HG02610 (cell line): ENCODE measurements around the gene MARCHF3.

Source experiments
- ATAC-seq: cut with Tn5 transposase; IDR thresholded peaks from one replicate; pipeline ENCODE4 v1.9.1; 2021; ENCODE audit warnings: mild to moderate bottlenecking, moderate library complexity; ENCODE audit not compliant: unreplicated experiment

MARCHF3 gene

DNA sequence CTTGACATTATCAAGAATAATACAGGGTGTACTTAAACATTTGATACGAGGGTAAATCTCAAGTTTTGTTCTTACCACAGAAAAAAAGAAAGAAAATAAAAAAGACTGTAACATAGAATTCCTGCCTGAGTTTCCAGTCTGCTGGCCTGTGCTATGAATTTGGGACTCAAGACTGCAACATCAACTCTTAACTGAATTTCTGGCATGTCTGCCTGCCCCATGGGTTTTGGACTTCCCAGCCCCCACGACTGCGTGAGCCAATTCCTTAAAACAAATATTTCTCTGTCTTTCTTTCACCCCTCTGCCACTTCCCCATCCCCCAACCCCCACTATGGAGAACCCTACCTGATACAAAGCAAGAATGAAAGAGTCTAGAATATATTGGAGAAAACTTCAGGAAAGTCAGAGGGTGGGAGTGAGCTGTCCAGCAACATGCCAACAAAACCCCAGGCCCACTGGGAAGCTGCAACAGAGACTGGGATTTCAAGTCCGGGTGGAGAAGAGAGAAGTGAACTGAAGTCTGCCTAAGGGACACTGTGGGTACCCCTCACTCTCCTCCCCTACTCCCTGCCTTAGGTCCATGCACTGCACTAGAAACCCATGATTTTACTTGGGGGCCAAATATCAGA, 43.0 kb downstream of the MARCHF3 start:
- ATAC-seq = peak; percentile 5

DNA sequence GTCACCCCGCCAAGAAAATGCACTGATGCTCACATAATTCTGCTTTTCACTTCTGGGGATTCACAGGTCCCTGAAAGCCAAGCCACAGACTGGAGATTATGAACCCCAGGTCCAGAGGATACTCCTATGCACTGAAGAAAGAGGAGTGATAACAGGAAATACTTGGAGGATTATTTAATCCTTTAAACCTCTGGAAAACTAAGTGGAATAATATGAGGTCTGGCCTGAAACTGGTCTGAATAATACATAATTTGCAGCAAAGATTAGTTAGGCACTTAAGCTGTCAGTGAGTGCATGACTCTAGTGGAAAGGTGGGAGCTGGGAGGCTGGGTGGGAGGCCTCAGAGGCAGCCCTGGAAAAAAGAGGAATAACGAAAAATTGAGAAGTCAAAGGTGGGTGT, 45.7 kb downstream of the MARCHF3 start:
- ATAC-seq = no peak

GRCh38 chr5:126983874-126984266, 46.5 kb downstream of the MARCHF3 start:
- ATAC-seq = no peak

- ATAC-seq = no peak
These were observed 47.2 kb downstream of the MARCHF3 start for GRCh38 chr5:126982926-126983873.

- no peak for ATAC-seq
These were observed 48.2 kb downstream of the MARCHF3 start for GRCh38 chr5:126982202-126982601.

DNA sequence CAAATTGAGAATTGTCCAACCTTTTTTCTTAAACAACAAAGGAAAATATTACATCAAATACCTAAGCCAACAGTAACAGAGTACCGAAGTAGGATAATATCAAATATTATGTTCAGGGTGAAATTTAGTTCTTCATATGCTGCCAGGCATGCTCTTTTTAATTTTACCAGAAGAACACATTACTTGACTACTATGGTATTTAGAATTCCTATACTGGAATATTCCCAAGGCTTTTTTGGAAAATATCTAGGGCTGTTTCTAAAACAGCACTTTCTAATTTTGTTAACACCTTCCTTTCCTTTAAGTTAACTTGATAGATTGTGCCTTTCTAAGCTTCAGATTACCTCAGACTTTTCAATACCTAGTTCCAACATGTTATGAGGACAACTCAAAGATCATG, 48.7 kb downstream of the MARCHF3 start:
- ATAC-seq = no peak

DNA sequence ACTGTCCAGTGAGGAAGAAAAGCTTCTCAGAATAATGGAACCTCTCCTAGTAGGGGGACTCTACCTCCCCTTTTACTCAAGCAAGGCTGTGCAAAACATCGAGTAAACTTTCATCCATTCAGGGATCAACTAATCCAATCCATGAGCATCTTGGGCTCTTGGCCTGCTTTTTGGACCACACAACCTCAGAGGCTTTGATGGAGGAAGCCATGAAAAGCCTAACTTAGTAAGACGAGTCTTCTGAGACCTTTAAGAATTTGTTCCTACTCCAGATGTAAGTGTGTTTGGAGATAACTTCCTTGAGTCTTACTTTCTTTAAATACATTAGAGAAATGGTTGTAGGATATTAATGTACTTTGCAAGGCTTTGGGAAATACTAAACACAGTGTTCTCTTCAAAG, 49.1 kb downstream of the MARCHF3 start:
- ATAC-seq = no peak

DNA sequence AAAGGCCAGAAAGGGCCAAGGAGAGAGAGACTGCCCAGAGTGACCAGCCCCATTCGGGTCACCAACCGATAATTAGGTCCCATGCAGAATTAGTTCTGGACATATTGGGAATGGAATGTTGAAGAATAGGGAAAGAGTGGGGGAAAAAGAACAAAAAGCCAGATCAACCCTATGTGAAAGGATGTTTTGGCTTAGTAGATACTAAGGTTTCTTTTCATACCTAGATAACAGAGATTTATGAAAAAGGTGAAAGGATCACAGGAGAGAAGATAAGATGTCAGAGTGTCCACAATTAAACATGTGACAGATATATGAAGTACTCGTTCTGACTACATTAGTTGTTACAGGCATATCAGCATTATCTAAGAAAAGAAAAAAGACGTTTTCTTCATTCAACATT, 52.1 kb downstream of the MARCHF3 start:
- no peak for ATAC-seq

- ATAC-seq = no peak
These were observed 53.7 kb downstream of the MARCHF3 start for GRCh38 chr5:126976520-126977172.

- no peak for ATAC-seq
These were observed 54.6 kb downstream of the MARCHF3 start for GRCh38 chr5:126975796-126976195.

- no peak for ATAC-seq
These were observed 57.2 kb downstream of the MARCHF3 start for GRCh38 chr5:126973193-126973592.

DNA sequence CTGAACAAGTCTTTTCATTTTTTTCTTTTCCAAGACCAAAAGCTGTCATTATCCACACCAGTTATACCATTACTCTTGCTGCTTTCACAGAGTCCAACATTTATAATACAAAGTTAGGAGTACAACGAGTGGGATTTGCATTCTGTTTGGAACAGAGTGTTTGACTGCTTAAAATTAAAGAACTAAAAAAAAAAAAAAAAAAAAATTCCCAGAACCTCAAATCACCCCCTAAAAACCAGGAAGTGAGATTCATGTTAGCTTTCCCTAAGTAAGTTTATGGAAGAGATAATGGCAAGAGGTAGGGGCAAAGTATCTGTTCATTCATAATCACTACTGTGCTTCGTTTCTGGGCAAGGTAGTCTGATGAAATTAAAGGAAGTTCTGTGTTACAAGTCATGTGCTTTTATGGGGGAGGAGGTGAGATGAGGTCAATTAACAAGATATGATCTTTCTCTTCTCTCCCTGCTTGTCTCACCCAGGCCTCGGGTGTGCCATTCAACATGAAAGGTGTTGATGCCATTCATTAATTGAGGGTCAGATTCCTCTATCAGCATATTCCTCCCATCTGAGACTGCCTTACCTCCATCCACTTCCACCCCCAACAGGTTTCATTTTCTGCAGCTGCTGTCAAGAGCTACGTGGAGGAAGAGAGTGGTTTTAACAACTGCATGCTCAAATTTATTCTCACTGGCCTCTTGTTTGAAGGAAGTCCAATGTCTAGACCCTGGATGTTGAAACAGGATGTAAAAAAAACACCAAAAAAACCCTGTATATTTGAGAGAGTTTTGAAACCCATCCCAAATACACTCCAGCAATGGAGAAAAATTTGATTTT, 58.1 kb downstream of the MARCHF3 start:
- ATAC-seq = peak; percentile 73

GRCh38 chr5:126971455-126972031, 58.8 kb downstream of the MARCHF3 start:
- ATAC-seq = no peak

- ATAC-seq = no peak
These were observed 59.8 kb downstream of the MARCHF3 start for GRCh38 chr5:126970517-126971017.

GRCh38 chr5:126969548-126969947, 60.8 kb downstream of the MARCHF3 start:
- ATAC-seq = peak; percentile 29

DNA sequence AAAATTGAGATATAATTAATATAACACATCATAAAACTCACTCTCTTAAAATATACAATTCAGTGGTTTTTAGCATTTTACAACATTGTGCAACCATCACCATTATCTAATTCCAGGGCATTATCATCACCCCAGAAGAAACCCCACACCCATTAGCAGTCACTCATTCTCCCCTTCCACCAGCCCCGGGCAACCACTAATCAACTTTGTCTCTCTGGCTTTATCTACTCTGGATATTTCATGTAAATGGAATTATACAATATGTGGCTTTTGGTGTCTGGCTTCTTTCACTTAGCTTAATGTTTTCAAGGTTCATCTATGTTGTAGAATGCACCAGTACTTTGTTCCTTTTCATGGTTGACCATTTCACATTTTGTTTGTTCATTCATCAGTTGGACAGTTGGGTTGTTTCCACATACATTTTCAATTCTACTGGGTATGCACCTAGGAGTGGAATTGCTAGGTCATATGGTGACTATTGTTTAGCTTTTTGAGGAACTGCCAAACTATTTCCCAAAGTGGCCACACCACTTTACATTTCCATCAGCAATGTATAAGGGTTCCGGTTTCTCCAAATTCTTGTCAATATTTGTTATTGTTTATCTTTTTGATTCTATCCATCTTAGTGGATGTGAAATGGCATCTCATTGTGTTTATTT, 62.4 kb downstream of the MARCHF3 start:
- no peak for ATAC-seq

DNA sequence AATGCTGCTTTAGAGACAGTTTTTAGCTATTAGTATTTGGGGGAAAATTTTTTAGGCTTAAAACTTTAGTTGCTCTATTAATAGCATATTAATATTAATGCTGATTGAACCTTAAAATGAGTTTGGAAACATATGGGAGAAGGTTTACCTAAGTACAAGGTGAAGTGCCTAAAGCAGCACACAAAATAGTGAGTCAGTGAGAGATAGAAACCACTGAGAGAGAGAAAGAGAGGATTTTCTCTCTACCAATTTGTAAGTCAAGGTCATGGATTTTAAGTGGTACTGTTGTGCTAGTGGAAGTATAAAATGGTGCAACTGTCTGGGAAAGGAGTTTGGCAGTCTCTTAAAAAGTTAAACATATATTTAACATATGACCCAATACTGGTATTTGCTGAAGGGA, 64.9 kb downstream of the MARCHF3 start:
- ATAC-seq = peak; percentile 7

DNA sequence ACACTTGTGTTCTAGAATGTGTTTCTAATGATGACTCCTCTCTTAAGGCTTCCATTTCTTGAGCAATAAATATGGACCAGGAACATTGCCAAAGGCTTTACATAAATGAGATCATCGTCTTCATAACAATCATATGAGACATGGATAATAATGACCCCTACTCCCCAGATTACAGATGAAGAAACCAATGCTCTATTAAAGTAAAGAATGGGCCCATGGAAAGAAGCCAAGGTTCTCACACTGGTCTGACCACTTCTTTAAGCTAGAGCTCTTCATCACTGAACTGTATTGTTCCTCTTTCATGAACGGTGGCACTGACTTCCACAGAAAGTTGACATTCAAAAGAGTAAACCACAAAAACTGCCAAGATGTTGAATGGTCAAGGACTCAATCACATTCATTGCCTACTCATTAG, 65.3 kb downstream of the MARCHF3 start:
- ATAC-seq = peak; percentile 47

DNA sequence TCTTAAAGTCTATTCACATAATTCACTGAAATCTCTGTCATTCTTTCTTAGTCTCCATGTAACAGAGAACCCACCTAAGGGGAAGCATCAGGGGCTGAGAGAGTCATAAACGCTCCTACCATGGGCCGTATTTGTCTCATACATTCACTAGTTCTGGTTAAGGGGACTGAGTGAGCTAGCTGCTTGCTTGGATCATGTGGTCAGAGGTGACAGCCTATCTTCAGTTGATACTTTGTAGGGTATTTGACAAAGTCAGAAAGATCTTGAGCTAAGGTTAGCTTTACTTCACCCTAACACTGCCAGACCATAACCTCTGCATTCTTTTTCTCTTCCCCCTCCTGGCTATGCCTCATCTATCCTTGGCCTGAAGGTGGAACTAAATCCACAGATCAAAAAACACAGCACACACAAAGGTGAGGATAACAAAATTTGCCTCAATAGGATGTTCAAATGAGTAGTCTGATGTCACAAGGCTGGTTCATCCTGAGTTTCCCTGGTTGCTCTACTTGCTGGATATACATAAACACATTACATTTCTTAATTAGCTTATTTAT, 66.5 kb downstream of the MARCHF3 start:
- ATAC-seq = no peak
